GM23338 (cell line): ENCODE data around the gene UBL4A.

Experiments used
- CREB1 ChIP-seq: fragments of 250-450 bp; sonication (Bioruptor Pico); IDR thresholded peaks from 2 replicates; pipeline ENCODE4 v1.5.0; 2020; ENCODE audit warnings: low read depth, mild to moderate bottlenecking, moderate library complexity
- CTCF ChIP-seq, 2 experiments: fragments of 200-600 bp in 1 of 2; sonication (generic) in 1 of 2; conservative IDR thresholded peaks; 2 replicates each; pipeline versions ENCODE4 v1.5.1 to v1.6.1; 2016 to 2017; ENCODE audit warnings: antibody characterized with exemption in 2 of 2, low read depth in 2 of 2, mild to moderate bottlenecking in 2 of 2, moderate library complexity in 1 of 2
- ETS1 ChIP-seq: IDR thresholded peaks from 2 replicates; pipeline ENCODE4 v1.6.1; 2016; ENCODE audit warnings: antibody characterized with exemption
- EZH2 ChIP-seq: fragments of 200-600 bp; sonication (generic); IDR thresholded peaks from one replicate; pipeline ENCODE4 v1.8.0; 2017; ENCODE audit warnings: antibody characterized with exemption, mild to moderate bottlenecking, low read depth; ENCODE audit not compliant: unreplicated experiment
- EZH2phosphoT487 ChIP-seq: fragments of 200-600 bp; sonication (generic); IDR thresholded peaks from one replicate; pipeline ENCODE4 v1.8.1; 2018; ENCODE audit warnings: antibody characterized with exemption; ENCODE audit not compliant: unreplicated experiment
- POLR2AphosphoS5 ChIP-seq: IDR thresholded peaks from 2 replicates; pipeline ENCODE4 v1.6.1; 2016; ENCODE audit warnings: antibody characterized with exemption, low read depth
- REST ChIP-seq: IDR thresholded peaks from one replicate; pipeline ENCODE4 v1.6.1; 2018; ENCODE audit warnings: antibody characterized with exemption; ENCODE audit not compliant: unreplicated experiment
- STAT1 ChIP-seq: IDR thresholded peaks from one replicate; pipeline ENCODE4 v1.6.1; 2016; ENCODE audit warnings: antibody characterized with exemption; ENCODE audit not compliant: unreplicated experiment
- ZNF114 ChIP-seq: fragments of 250-450 bp; sonication (Bioruptor Pico); IDR thresholded peaks from 2 replicates; pipeline ENCODE4 v1.5.0; 2020; ENCODE audit warnings: mild to moderate bottlenecking, moderate library complexity

GRCh38 chrX:154535892-154536291 lies 49.5 kb upstream of the UBL4A start:
- TF ChIP-seq CTCF (conservative IDR thresholded peaks at IDR 0.05; ENCODE audit: low read depth in 2 of 2) (no peak), POLR2AphosphoS5 (no peak), EZH2phosphoT487 (no peak), EZH2 (no peak), REST (no peak), CREB1 (no peak), STAT1 (no peak), ETS1 (no peak), ZNF114 (no peak)
